Trophoblast cell (in vitro differentiated cells and primary cell): ENCODE data around the gene HIVEP1.

ENCODE experiments used
- DNase-seq, 2 donors: peaks; one replicate each; pipeline ENCODE4 v3.0.0-alpha.2; 2016
- H2AFZ ChIP-seq: 2 replicates; pipeline ENCODE4 v1.6.1; 2013; ENCODE audit warnings: low read length, moderate library complexity, mild to moderate bottlenecking; ENCODE audit not compliant: insufficient read depth, poor library complexity
- H2AK5ac ChIP-seq: 2 replicates; pipeline ENCODE4 v1.6.1; 2013; ENCODE audit warnings: mild to moderate bottlenecking, low read length
- H2BK120ac ChIP-seq: 2 replicates; pipeline ENCODE4 v1.6.1; 2013; ENCODE audit warnings: low read length, mild to moderate bottlenecking, moderate library complexity; ENCODE audit not compliant: insufficient read depth, poor library complexity
- H2BK12ac ChIP-seq: 2 replicates; pipeline ENCODE4 v1.6.1; 2013; ENCODE audit warnings: mild to moderate bottlenecking, low read length, moderate library complexity
- H2BK5ac ChIP-seq: 2 replicates; pipeline ENCODE4 v1.6.1; 2013; ENCODE audit warnings: low read length, low read depth, moderate library complexity, mild to moderate bottlenecking; ENCODE audit not compliant: poor library complexity
- H3K14ac ChIP-seq: 2 replicates; pipeline ENCODE4 v1.6.1; 2013; ENCODE audit warnings: mild to moderate bottlenecking, low read length
- H3K18ac ChIP-seq: 2 replicates; pipeline ENCODE4 v1.6.1; 2013; ENCODE audit warnings: mild to moderate bottlenecking, low read length
- H3K23ac ChIP-seq: 2 replicates; pipeline ENCODE4 v1.6.1; 2013; ENCODE audit warnings: low read length
- H3K27ac ChIP-seq: 2 replicates; pipeline ENCODE4 v1.5.1; 2013; ENCODE audit warnings: low read depth, mild to moderate bottlenecking, inconsistent platforms, low read length, moderate library complexity
- H3K27me3 ChIP-seq: 2 replicates; pipeline ENCODE4 v1.6.1; 2013; ENCODE audit warnings: inconsistent platforms, mild to moderate bottlenecking, low read length, moderate library complexity; ENCODE audit not compliant: insufficient read depth
- H3K36me3 ChIP-seq, 2 experiments: 1 replicate in 1 of 2; 2 replicates in 1 of 2; pipeline ENCODE4 v1.6.1; 2013; ENCODE audit warnings: low read length in 2 of 2, mild to moderate bottlenecking in 2 of 2, moderate library complexity in 1 of 2; ENCODE audit not compliant: insufficient read depth in 2 of 2, control insufficient read depth in 1 of 2
- H3K4ac ChIP-seq: 2 replicates; pipeline ENCODE4 v1.6.1; 2013; ENCODE audit warnings: low read depth, mild to moderate bottlenecking, low read length, moderate library complexity
- H3K4me1 ChIP-seq, 2 experiments: 1 replicate in 1 of 2; 2 replicates in 1 of 2; pipeline ENCODE4 v1.6.1; 2013; ENCODE audit warnings: low read length in 2 of 2, mild to moderate bottlenecking in 2 of 2, moderate library complexity in 1 of 2; ENCODE audit not compliant: insufficient read depth in 2 of 2, control insufficient read depth in 1 of 2
- H3K4me2 ChIP-seq: 2 replicates; pipeline ENCODE4 v1.6.1; 2013; ENCODE audit warnings: inconsistent platforms, mild to moderate bottlenecking, low read length, moderate library complexity
- H3K4me3 ChIP-seq: 2 replicates; pipeline ENCODE4 v1.5.1; 2013; ENCODE audit warnings: mild to moderate bottlenecking, low read depth, low read length, inconsistent platforms
- H3K79me1 ChIP-seq: one replicate; pipeline ENCODE4 v1.6.1; 2013; ENCODE audit warnings: low read length
- H3K79me2 ChIP-seq: 2 replicates; pipeline ENCODE4 v1.6.1; 2013; ENCODE audit warnings: low read length, mild to moderate bottlenecking; ENCODE audit not compliant: control insufficient read depth, insufficient read depth, poor library complexity
- H3K9ac ChIP-seq: 2 replicates; pipeline ENCODE4 v1.6.1; 2013; ENCODE audit warnings: mild to moderate bottlenecking, low read length
- H3K9me3 ChIP-seq: 2 replicates; pipeline ENCODE4 v1.6.1; 2013; ENCODE audit warnings: low read depth, mild to moderate bottlenecking, control low read depth, inconsistent platforms, low read length; ENCODE audit not compliant: insufficient read depth
- H4K12ac ChIP-seq: 2 replicates; pipeline ENCODE4 v1.6.1; 2013; ENCODE audit warnings: low read depth, mild to moderate bottlenecking, low read length, moderate library complexity
- H4K8ac ChIP-seq: 2 replicates; pipeline ENCODE4 v1.6.1; 2013; ENCODE audit warnings: low read depth, mild to moderate bottlenecking, low read length, moderate library complexity
- H4K91ac ChIP-seq: one replicate; pipeline ENCODE4 v1.6.1; 2013; ENCODE audit warnings: low read depth, mild to moderate bottlenecking, low read length, moderate library complexity
- WGBS: extraction: QIAGEN DNeasy Blood & Tissue Kit; methylation state at CpG from one replicate; pipeline ENCODE4 v1.1.7; 2013; ENCODE audit warnings: missing lambda C conversion rate; ENCODE audit not compliant: insufficient read length, insufficient coverage; ENCODE audit errors: extremely low coverage; 5-methylcytosine and 5-hydroxymethylcytosine counted together

The HIVEP1 gene

DNA sequence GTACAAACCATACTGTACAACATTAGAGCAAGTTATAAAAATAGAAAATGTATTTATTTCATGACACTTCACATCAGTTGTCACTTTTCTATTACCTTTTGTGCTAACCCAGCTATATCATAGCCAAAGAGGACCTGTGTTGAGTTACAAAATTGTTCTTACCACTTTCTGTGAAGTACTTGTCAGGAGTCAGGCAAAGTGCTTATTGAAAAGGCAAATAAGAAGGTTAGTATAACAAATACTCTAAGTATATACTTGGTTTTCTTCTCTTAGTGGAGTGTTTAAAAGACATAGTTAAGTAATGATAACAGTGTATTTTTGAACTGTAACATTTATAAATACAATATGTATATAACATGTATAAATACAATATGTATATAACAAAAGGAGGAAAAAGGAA is 88.9 kb downstream of the HIVEP1 start:
- H3K36me3 ChIP-seq: no peaks in the 10 kb centered on the region
- no peak overlapping the region for H3K27ac ChIP-seq
- H3K14ac ChIP-seq: no peak overlapping the region
- H3K18ac ChIP-seq: no peak overlapping the region
- H4K12ac ChIP-seq: no peak overlapping the region
- no peak overlapping the region for H3K9ac ChIP-seq
- H4K91ac ChIP-seq: no peak overlapping the region
- no peaks in the 10 kb centered on the region for H3K27me3 ChIP-seq
- no peak overlapping the region for H3K4me3 ChIP-seq
- H2BK120ac ChIP-seq: no peak overlapping the region
- no peak overlapping the region for H2AFZ ChIP-seq
- no peak overlapping the region for H2AK5ac ChIP-seq
- no peak overlapping the region for H3K4ac ChIP-seq
- H3K4me1 ChIP-seq: no peaks in the 10 kb centered on the region
- H3K23ac ChIP-seq: no peak overlapping the region
- no peak overlapping the region for H4K8ac ChIP-seq
- H3K4me2 ChIP-seq: no peak overlapping the region
- DNase-seq: no peak
- no peaks in the 10 kb centered on the region for H3K79me2 ChIP-seq
- H2BK12ac ChIP-seq: no peak overlapping the region
- H3K9me3 ChIP-seq: no peaks in the 10 kb centered on the region
- no peaks in the 10 kb centered on the region for H3K79me1 ChIP-seq
- H2BK5ac ChIP-seq: no peak overlapping the region

DNA sequence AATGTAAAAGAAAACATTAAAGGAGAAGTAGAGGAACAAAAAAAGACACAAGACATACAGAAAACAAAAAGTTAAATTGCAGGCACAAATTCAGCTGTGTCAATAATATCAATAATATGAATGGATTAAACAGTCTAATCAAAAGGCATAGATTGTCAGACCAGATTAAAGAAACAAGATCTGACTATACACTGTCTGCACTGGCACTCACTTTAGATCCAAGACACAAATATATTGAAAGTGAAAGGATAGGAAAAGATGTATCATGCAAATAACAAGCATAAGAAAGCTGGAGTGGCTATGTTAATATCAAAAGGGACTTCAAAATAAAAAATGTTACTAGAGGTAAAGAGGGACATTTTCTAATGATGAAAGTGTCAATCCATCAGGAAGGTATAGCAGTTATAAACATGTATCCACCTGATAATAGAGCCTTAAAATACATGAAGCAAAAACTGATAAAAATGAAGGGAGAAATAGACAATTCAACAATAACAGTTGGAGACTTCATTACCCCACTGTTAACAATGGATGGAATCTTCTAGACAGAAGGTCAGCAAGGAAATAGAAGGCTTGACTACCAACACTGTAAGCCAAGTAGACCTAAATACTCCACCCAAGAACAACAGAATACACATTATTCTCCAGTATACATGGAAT is 89.7 kb downstream of the HIVEP1 start:
- Histone ChIP-seq H3K23ac (no peak overlapping the region), H3K18ac (no peak overlapping the region), H3K4me2 (no peak overlapping the region), H3K4me1 (no peaks in the 10 kb centered on the region), H3K79me1 (no peaks in the 10 kb centered on the region), H3K9me3 (no peaks in the 10 kb centered on the region), H3K79me2 (no peaks in the 10 kb centered on the region), H2AK5ac (no peak overlapping the region), H4K12ac (no peak overlapping the region), H3K27me3 (no peaks in the 10 kb centered on the region), H3K4me3 (no peak overlapping the region), H4K8ac (no peak overlapping the region), H4K91ac (no peak overlapping the region), H2BK12ac (no peak overlapping the region), H3K4ac (no peak overlapping the region), H2BK120ac (no peak overlapping the region), H2AFZ (no peak overlapping the region), H3K14ac (no peak overlapping the region), H2BK5ac (no peak overlapping the region), H3K9ac (no peak overlapping the region), H3K27ac (no peak overlapping the region), H3K36me3 (no peaks in the 10 kb centered on the region)
- no peak for DNase-seq

- DNase-seq: peak; percentile 10 to 79
- H3K27ac ChIP-seq: no peak overlapping the region
- no peak overlapping the region for H3K18ac ChIP-seq
- H4K91ac ChIP-seq: no peak overlapping the region
- H3K79me1 ChIP-seq: no peaks in the 10 kb centered on the region
- no peak overlapping the region for H3K4me3 ChIP-seq
- H2BK12ac ChIP-seq: no peak overlapping the region
- H3K27me3 ChIP-seq: no peaks in the 10 kb centered on the region
- no peaks in the 10 kb centered on the region for H3K9me3 ChIP-seq
- no peak overlapping the region for H3K14ac ChIP-seq
- WGBS: no CpG with 5 or more reads among the region's 2 CpGs
- H3K79me2 ChIP-seq: no peaks in the 10 kb centered on the region
- H4K8ac ChIP-seq: no peak overlapping the region
- no peak overlapping the region for H3K9ac ChIP-seq
- H3K4ac ChIP-seq: no peak overlapping the region
- no peak overlapping the region for H3K4me2 ChIP-seq
- no peak overlapping the region for H2AK5ac ChIP-seq
- no peaks in the 10 kb centered on the region for H3K4me1 ChIP-seq
- H2BK120ac ChIP-seq: no peak overlapping the region
- peaks cover 0 to 2% of the 10 kb centered on the region in 2 experiments for H3K36me3 ChIP-seq
- no peak overlapping the region for H3K23ac ChIP-seq
- H2BK5ac ChIP-seq: no peak overlapping the region
- no peak overlapping the region for H2AFZ ChIP-seq
- H4K12ac ChIP-seq: no peak overlapping the region
These were observed 90.2 kb downstream of the HIVEP1 start for GRCh38 chr6:12102350-12102749.

DNA sequence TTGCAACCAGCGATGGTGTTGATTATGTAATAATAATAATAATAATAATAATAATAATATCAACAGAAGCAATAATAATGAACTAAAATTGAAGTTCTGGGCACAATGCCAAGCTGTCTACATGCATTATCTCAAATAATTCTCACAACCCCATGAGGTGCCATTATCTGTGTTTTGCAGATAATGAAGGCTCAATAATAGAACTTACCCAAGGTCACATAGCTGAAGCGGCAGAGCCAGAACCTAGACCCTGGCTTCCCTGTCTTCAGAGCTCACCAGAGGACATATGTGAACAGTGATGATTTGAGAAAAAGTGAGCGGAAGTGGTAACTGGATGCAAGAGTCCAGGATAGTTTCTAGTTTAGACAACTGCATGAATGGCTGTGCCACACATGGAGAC is 91.0 kb downstream of the HIVEP1 start:
- Histone ChIP-seq H4K91ac (no peak overlapping the region), H3K9me3 (no peaks in the 10 kb centered on the region), H3K36me3 (peaks cover 0 to 3% of the 10 kb centered on the region in 2 experiments), H3K27ac (no peak overlapping the region), H3K18ac (no peak overlapping the region), H3K4me1 (no peaks in the 10 kb centered on the region), H4K12ac (no peak overlapping the region), H3K4me2 (no peak overlapping the region), H2BK120ac (no peak overlapping the region), H3K4ac (no peak overlapping the region), H2BK5ac (no peak overlapping the region), H3K27me3 (no peaks in the 10 kb centered on the region), H2AK5ac (no peak overlapping the region), H3K4me3 (no peak overlapping the region), H2AFZ (no peak overlapping the region), H3K14ac (no peak overlapping the region), H3K79me2 (no peaks in the 10 kb centered on the region), H4K8ac (no peak overlapping the region), H3K23ac (no peak overlapping the region), H3K9ac (no peak overlapping the region), H3K79me1 (no peaks in the 10 kb centered on the region), H2BK12ac (no peak overlapping the region)
- WGBS: no CpG with 5 or more reads among the region's 3 CpGs
- no peak for DNase-seq
